SK-N-SH (cell line): ENCODE measurements around the gene CALR3.

ENCODE experiments used
- FOXJ3 ChIP-seq: sonication (generic); formaldehyde crosslinking; IDR thresholded peaks from 2 replicates; pipeline ENCODE4 v1.5.1; 2020; ENCODE audit warnings: mild to moderate bottlenecking, missing genetic modification reagents
- GABPA ChIP-seq: IDR thresholded peaks from 2 replicates; pipeline ENCODE4 v1.4.0; 2012; ENCODE audit warnings: low read depth, mild to moderate bottlenecking
- MXI1 ChIP-seq: IDR thresholded peaks from 2 replicates; pipeline ENCODE4 v1.6.1; 2012; ENCODE audit warnings: mild to moderate bottlenecking, low read depth, low read length, improper control_type of control experiment
- POLR2AphosphoS5 ChIP-seq: IDR thresholded peaks from 2 replicates; pipeline ENCODE4 v1.6.1; 2012; ENCODE audit warnings: low read depth, low read length
- RCOR1 ChIP-seq: fragments of 150-350 bp; IDR thresholded peaks from 2 replicates; pipeline ENCODE4 v1.6.1; 2017; ENCODE audit warnings: antibody characterized with exemption, low read length
- TAF1 ChIP-seq: IDR thresholded peaks from 2 replicates; pipeline ENCODE4 v1.6.1; 2012; ENCODE audit warnings: low read depth, mild to moderate bottlenecking, low read length, moderate library complexity, borderline replicate concordance
- YY1 ChIP-seq: IDR thresholded peaks from 2 replicates; pipeline ENCODE4 v1.4.0; 2012; ENCODE audit warnings: low read depth, mild to moderate bottlenecking
- TF ChIP-seq, protein P1 (sequence below): fragments of 150-350 bp; IDR thresholded peaks from 2 replicates; pipeline ENCODE4 v1.6.1; 2017; ENCODE audit warnings: antibody characterized with exemption, low read length, low read depth, borderline replicate concordance
- TF ChIP-seq, protein P2 (sequence below): IDR thresholded peaks from 2 replicates; pipeline ENCODE4 v1.6.1; 2012; ENCODE audit warnings: mild to moderate bottlenecking, low read depth, low read length, moderate library complexity
- TF ChIP-seq, protein P3 (sequence below): fragments of 200-600 bp; sonication (generic); IDR thresholded peaks from 2 replicates; pipeline ENCODE4 v1.6.1; 2017; ENCODE audit warnings: antibody characterized with exemption, mild to moderate bottlenecking, moderate library complexity

DNA sequence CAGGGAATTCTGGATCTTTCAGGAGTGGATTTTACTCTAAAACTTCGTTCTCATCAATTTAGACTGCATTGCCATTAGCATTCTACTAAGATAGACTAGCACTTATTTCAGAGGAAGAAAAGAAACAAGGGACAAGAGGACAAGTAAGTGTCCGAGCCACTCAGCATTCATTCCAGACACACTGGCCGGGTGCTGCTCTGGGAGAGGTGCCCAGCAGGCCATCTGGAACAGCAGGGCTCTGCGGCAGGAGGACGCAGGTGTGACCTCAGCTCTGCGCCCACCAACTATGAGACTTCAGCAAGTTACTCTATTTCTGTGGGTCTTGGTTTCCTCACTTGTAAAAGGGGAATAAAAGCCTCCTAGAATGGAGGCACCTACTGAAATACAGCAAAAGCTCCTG, 28.4 kb downstream of the CALR3 start:
- TF ChIP-seq GABPA, result no peak
- TF ChIP-seq RCOR1, result no peak
- TF ChIP-seq YY1, result no peak
- TF ChIP-seq, protein P1, sequence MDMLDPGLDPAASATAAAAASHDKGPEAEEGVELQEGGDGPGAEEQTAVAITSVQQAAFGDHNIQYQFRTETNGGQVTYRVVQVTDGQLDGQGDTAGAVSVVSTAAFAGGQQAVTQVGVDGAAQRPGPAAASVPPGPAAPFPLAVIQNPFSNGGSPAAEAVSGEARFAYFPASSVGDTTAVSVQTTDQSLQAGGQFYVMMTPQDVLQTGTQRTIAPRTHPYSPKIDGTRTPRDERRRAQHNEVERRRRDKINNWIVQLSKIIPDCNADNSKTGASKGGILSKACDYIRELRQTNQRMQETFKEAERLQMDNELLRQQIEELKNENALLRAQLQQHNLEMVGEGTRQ, result no peak
- TF ChIP-seq, protein P2, sequence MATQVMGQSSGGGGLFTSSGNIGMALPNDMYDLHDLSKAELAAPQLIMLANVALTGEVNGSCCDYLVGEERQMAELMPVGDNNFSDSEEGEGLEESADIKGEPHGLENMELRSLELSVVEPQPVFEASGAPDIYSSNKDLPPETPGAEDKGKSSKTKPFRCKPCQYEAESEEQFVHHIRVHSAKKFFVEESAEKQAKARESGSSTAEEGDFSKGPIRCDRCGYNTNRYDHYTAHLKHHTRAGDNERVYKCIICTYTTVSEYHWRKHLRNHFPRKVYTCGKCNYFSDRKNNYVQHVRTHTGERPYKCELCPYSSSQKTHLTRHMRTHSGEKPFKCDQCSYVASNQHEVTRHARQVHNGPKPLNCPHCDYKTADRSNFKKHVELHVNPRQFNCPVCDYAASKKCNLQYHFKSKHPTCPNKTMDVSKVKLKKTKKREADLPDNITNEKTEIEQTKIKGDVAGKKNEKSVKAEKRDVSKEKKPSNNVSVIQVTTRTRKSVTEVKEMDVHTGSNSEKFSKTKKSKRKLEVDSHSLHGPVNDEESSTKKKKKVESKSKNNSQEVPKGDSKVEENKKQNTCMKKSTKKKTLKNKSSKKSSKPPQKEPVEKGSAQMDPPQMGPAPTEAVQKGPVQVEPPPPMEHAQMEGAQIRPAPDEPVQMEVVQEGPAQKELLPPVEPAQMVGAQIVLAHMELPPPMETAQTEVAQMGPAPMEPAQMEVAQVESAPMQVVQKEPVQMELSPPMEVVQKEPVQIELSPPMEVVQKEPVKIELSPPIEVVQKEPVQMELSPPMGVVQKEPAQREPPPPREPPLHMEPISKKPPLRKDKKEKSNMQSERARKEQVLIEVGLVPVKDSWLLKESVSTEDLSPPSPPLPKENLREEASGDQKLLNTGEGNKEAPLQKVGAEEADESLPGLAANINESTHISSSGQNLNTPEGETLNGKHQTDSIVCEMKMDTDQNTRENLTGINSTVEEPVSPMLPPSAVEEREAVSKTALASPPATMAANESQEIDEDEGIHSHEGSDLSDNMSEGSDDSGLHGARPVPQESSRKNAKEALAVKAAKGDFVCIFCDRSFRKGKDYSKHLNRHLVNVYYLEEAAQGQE, result no peak
- TF ChIP-seq, protein P3, sequence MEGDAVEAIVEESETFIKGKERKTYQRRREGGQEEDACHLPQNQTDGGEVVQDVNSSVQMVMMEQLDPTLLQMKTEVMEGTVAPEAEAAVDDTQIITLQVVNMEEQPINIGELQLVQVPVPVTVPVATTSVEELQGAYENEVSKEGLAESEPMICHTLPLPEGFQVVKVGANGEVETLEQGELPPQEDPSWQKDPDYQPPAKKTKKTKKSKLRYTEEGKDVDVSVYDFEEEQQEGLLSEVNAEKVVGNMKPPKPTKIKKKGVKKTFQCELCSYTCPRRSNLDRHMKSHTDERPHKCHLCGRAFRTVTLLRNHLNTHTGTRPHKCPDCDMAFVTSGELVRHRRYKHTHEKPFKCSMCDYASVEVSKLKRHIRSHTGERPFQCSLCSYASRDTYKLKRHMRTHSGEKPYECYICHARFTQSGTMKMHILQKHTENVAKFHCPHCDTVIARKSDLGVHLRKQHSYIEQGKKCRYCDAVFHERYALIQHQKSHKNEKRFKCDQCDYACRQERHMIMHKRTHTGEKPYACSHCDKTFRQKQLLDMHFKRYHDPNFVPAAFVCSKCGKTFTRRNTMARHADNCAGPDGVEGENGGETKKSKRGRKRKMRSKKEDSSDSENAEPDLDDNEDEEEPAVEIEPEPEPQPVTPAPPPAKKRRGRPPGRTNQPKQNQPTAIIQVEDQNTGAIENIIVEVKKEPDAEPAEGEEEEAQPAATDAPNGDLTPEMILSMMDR, result no peak
- no peak for TF ChIP-seq MXI1
- peak; percentile 19; the same call in 1 of the 2 replicates for TF ChIP-seq FOXJ3 (CRISPR knock-in tag)
- TF ChIP-seq TAF1, result no peak
- TF ChIP-seq POLR2AphosphoS5, result no peak
